Erythroblast (primary cell): ENCODE measurements around the gene IFT88.
"Not testable (repeated sequence)": the region's sequence is repeated elsewhere in the genome, so short reads cannot be mapped to it uniquely, and the experiment has no call there.

Source experiments
- DNase-seq, 2 experiments: peaks; one replicate each; lab custom pipeline; 2025; lab: John Stamatoyannopoulos, UW
- GATA1 ChIP-seq: IDR thresholded peaks from 2 replicates; pipeline ENCODE4 v1.6.1; 2011; ENCODE audit warnings: low read depth, mild to moderate bottlenecking, control low read depth, low read length, moderate library complexity
- POLR2A ChIP-seq: IDR thresholded peaks from 2 replicates; pipeline ENCODE4 v1.6.1; 2011; ENCODE audit warnings: mild to moderate bottlenecking, low read length

Gene IFT88

GRCh38 chr13:20633802-20634201 lies 66.8 kb downstream of the IFT88 start:
- DNase-seq, result no peak
- TF ChIP-seq GATA1 (no peak), POLR2A (no peak)

- DNase-seq, result no peak
- TF ChIP-seq GATA1, result no peak
- TF ChIP-seq POLR2A, result no peak
Observed at GRCh38 chr13:20636079-20636478, 69.1 kb downstream of the IFT88 start.

- no peak for DNase-seq
- TF ChIP-seq GATA1 (no peak), POLR2A (no peak)
Observed at GRCh38 chr13:20637811-20638210, 70.9 kb downstream of the IFT88 start.

- TF ChIP-seq POLR2A (no peak), GATA1 (no peak)
- no peak for DNase-seq
Observed at GRCh38 chr13:20647758-20648157, 80.8 kb downstream of the IFT88 start.

- TF ChIP-seq POLR2A (no peak), GATA1 (no peak)
- DNase-seq, result no peak
Observed at GRCh38 chr13:20652946-20653345, 86.0 kb downstream of the IFT88 start.

- TF ChIP-seq POLR2A, result no peak
- DNase-seq, result no peak
Observed at GRCh38 chr13:20654156-20654555, 87.2 kb downstream of the IFT88 start.

DNA sequence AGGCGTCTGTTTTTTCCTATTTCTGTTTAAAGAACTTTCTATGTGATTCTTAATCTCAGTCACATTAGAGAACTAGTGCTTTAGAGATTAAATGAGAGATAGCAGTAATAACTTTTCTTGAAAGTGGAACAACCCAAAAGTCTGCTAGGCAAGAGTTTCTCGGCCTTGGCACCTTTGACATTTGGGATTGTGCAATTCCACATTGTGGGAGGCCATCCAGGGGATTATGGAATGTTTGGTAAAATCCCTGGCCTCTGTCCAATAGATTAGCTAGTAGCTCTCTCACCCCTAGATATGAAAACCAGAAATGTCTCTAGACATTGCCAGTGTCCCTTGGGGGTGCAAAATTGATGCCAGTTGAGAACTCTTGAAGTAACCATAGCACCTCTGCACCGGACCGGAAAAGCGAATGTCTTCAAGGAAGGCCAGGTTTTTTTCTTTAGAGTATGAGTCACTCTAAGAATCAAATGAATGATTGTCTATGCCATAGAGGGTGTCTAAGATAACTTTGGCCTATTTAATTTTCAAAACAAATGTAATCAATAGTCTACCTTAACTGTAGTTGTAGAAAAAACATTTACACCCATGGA lies 91.6 kb downstream of the IFT88 start:
- DNase-seq, result no peak
- TF ChIP-seq POLR2A (no peak), GATA1 (no peak)

- TF ChIP-seq POLR2A (no peak), GATA1 (no peak)
Observed at GRCh38 chr13:20664351-20664750, 97.4 kb downstream of the IFT88 start.

GRCh38 chr13:20666948-20667347 lies 100.0 kb downstream of the IFT88 start:
- no peak for DNase-seq
- TF ChIP-seq POLR2A (no peak), GATA1 (no peak)

More at GRCh38 chr13:20664351-20664750, 97.4 kb downstream of the IFT88 start:
- no peak for DNase-seq

DNA sequence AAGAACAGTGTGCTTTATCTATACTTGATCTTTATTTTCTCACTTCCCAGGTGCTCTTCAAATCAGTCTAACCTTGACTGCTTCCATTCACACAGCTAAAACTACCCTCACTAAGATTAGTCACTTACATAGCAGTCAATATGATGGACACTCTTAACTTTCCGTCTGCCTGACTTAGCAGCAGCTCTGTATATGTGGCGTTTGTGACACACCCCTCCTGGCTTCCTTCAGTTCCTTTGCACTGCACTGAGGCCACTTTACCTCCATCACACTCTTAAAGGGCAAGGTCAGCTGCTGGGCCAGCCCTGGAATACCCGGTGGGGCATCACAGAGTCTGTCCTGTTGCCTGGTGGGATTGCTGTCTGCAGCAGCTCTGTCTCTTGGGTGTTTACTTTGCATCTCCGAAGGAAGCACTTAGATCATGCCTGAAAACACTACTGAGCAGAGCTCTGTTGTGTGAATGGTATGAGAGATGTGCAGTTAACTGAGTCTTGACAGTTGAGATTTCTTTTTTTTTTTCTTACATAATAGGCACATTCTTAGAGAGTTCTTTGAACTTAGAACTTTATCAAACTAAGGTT lies 101.0 kb downstream of the IFT88 start:
- TF ChIP-seq POLR2A, result no peak
- TF ChIP-seq GATA1, result no peak
- no peak for DNase-seq

DNA sequence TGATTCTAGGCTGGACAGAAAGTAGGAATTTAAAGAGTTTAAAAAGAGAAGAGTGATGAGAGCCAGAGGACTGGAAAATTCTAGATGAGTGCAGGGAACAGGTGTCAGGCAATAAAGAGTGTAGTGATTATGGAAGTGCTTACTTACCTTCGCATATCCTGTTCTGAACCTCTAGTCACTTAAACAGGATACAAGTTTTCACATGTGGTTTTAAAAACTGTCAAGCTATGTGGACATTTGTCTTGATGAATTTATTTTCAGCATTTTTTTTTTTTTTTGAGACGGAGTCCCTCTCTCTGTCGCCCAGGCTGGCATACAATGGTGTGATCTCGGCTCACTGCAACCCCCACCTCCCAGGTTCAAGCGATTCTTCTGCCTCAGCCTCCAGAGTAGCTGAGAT lies 102.2 kb downstream of the IFT88 start:
- DNase-seq, result no peak
- TF ChIP-seq POLR2A, result no peak

- DNase-seq, result no peak
- TF ChIP-seq POLR2A, result no peak
- TF ChIP-seq GATA1, result no peak
Observed at GRCh38 chr13:20671789-20672188, 104.8 kb downstream of the IFT88 start.

DNA sequence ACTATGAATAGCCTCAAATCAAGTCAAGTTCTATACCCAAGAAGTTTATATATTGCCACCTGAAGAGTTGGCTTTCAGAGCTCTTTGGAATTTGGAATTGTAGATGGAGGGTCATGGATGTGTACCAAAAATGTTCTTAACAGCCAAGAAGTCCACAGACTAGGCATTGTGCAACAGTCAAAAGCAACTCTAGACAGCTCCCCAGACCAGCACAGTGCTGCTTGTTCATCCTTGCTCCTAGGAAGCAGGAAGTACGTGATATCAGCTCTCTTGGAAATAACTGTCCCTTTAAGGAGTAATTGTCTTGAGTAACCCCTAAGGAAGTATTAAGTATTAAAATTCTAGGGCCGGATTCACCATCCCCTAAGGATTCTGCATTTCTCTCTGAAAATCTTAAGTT lies 105.8 kb downstream of the IFT88 start:
- no peak for DNase-seq

DNA sequence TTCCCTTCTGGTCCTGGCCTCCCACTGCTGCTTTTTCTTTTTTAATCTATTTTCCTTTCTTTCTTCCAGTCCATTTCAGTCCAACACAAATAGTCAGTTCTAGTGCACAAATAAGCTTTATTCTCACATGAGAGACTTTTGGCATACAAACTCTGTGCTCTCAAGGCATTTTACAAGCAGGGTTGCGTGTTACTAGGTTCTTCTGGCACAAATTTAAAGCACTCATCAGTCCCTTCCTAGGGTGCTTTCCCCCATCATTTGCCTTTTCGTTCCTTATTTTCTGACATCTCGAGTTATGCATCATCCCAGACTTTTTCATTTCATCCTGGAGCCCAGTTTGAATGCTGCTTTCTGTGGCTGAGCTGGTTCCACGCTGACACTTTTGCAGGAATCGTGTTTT lies 106.8 kb downstream of the IFT88 start:
- no peak for DNase-seq
- no peak for TF ChIP-seq GATA1
- TF ChIP-seq POLR2A, result no peak

More for the DNA sequence above, 105.8 kb downstream of the IFT88 start:
- TF ChIP-seq POLR2A (no peak), GATA1 (no peak)

DNA sequence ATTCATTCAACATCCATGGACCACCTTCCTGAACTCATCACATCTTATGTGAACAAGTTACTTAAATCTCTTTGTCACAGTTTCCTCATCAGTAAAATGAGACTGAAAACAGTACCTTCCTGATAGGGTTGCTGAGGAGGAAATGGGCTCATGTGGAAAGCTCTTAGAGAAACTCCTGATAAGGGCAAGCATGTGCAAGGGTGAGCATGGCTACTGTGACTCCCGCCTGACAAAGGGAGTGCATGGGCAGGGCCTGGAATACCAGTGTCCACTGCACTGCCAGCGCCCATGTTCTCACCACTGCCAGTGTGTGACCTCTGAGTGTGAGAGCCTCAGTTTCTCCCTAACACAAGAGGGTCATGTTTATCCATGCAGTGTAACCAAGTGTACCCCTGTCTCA lies 109.3 kb downstream of the IFT88 start:
- no peak for DNase-seq
- no peak for TF ChIP-seq GATA1
- no peak for TF ChIP-seq POLR2A

- DNase-seq, result not testable (repeated sequence)
Observed at GRCh38 chr13:20678606-20679005, 111.6 kb downstream of the IFT88 start.
